Stimulated activated CD4-positive, alpha-beta T cell treated with anti-CD3 and anti-CD28 coated beads, Interleukin-1b, Interleukin-23, amount 100 ng/mL, for 4 hours (primary cell): ENCODE data around the gene LBHD2.
A peak's percentile ranks its signal among the peaks of the same experiment; 100 is the strongest.
"Not testable (repeated sequence)": the region's sequence is repeated elsewhere in the genome, so short reads cannot be mapped to it uniquely, and the experiment has no call there.

Experiments
- DNase-seq, 2 donors: peaks; one replicate each; pipeline ENCODE4 v3.0.0-alpha.2; 2020; ENCODE audit warnings: low read depth in 2 of 2

LBHD2 gene

GRCh38 chr14:103104389-103104653, 20.3 kb downstream of the LBHD2 start:
- DNase-seq = no peak

GRCh38 chr14:103104654-103105452, 20.8 kb downstream of the LBHD2 start:
- peak; percentile 69 to 71 for DNase-seq

DNA sequence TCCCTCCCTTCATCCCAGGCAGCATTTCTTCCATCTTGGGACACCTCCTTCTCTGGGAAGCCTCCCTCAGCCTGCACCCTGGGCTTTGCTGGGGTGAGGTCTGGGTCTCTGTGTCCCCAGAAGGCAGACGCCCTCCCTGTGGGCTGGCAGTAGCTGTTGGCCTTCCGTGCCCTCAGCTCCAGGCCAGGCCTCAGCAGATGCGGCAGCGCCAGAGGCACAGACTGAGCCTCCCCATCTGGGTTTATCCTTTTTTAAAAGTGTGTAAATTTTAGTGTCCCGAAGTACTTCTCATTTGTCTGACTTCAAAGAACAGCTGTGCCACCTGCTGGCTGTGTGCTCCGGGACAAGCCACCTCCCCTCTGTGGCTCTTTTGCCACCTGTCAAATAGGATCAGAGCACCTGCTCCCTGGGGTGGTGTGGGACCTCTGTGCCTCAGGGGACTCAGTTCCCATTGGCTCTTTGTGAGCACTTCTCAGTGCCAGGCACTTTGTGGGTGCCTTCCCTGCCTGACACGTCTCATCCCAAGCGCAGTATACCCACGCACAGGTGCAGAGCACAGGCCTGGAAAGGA, 21.7 kb downstream of the LBHD2 start:
- DNase-seq = no peak

- DNase-seq = no peak
These were observed 23.4 kb downstream of the LBHD2 start for GRCh38 chr14:103107455-103107854.

- no peak for DNase-seq
These were observed 24.1 kb downstream of the LBHD2 start for GRCh38 chr14:103107941-103108748.

DNA sequence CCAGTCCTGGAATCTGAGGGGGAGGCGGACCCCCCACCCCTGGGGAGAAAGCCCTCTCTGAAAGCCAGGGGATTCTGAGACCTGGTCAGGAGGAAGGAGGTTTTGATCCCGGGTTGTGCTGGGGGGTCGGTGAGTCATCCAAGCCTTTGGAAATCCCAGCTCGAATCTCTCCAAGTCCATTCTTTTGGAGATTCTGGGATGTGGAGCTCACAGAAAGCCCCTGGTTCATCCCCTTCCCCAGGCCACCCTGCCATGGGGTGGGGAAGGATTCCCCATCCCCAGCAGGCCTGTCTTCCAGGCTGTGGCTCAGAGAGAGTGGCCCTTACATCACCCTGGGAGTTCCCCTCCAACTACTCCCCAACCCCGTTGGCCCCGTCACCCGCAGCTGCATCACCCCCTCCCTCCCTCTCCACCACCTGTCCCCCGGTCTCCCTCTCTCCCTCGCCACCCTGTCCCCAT, 24.8 kb downstream of the LBHD2 start:
- no peak for DNase-seq

DNA sequence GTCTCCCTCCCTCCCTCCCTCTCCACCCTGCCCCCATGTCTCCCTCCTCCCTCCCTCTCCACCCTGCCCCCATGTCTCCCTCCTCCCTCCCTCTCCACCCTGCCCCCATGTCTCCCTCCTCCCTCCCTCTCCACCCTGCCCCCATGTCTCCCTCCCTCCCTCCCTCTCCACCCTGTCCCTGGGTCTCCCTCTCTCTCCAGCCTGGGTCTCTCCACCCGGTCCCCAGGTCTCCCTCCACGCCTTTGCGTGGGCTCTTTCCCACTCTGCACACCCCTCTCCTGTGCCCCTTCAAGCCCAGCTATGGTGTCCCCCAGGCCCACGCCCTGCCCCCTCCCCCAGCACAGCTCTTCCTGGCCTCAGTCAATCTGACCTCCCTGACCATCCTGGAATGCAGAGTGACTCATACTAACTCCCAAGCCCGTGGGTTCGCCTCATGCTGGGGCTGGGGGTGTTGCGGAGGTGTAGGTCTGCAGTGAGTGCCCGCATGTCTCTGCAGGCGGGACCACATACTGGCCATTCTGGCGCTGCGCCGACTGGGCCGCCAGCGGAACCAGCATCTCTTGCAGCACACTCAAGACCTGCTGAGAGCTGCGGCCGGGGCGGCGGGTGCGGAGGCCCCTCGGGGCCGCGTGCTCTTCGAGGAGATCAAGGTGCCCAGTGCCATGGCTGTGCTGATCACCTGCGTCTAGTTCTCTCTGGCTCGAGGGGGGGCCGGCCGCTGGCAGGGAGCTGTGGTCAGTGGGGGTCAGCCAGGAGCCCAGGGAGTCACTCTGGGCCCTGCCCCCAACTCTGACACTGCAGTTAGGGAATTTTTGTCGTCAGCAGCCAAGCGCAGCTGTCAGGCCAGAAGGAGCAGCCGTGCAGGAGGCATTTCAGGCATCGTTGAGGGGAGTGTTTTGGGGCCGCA, 25.8 kb downstream of the LBHD2 start:
- no peak for DNase-seq

- no peak for DNase-seq
These were observed 26.7 kb downstream of the LBHD2 start for GRCh38 chr14:103110681-103111231.

GRCh38 chr14:103111232-103111868, 27.3 kb downstream of the LBHD2 start:
- no peak for DNase-seq

DNA sequence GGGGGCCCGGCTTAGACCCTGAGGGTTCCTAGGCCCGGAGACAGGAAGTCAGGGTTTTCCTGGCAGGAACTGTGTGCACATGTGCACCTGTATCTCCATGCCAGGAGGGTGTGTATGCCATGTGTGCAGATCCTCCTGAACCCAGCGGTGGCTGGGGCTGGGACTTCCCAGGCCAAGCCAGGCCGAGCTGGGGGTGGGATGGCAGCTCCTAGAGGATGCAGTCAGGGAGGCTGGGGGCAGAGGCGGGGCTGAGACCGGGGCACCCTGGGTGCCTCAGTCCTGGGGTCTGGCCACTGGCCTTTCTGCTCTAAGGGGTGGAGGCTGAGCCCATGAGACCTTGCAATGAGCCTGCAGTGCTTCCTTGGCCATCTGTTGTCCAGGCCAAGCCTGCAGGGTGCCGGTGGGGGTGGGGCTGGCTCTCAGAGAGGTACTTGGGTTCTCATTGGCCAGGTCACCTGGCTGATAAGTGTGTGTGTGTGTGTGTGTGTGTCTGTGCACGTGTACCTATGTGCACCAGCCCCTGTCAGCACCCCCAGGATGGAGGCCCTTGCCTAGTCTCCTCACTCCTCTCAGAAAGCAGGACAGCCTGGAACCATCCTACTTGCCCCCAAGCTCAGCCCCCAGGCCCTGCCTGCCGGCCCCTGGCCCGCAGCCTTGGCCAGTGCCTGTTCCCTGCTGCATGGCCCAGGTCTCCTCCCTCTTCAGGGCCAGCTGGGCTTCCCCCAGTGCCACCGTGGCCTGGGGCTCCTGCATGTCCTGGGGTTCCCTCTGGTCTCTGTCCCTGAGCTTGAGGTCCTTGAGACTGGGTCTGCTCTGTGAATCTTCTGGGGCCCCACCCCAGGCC, 28.6 kb downstream of the LBHD2 start:
- no peak for DNase-seq

- no peak for DNase-seq
These were observed 29.3 kb downstream of the LBHD2 start for GRCh38 chr14:103113303-103113702.

DNA sequence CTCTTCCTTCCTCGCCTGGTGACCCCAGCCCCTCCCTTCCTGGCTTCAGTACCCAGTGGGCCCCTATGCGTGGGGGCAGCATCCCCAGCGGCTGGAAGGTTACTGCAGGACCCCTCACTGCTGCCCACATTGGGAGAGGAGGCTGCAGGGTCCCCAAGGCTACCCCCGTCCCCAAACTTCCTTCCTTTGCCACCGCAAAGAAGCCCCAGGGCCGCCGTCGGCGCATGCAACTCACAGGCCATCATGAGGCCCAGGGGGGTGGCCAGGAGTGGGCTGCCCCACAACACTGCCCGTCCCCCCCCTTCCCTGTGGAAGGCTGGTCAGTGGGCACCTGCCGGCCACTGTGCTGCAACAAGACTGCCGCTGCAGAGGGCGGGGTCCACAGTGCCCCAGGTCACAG, 29.8 kb downstream of the LBHD2 start:
- DNase-seq = no peak

GRCh38 chr14:103115086-103115679, 31.2 kb downstream of the LBHD2 start:
- not testable (repeated sequence) for DNase-seq

GRCh38 chr14:103115845-103116572, 32.0 kb downstream of the LBHD2 start:
- no peak for DNase-seq

DNA sequence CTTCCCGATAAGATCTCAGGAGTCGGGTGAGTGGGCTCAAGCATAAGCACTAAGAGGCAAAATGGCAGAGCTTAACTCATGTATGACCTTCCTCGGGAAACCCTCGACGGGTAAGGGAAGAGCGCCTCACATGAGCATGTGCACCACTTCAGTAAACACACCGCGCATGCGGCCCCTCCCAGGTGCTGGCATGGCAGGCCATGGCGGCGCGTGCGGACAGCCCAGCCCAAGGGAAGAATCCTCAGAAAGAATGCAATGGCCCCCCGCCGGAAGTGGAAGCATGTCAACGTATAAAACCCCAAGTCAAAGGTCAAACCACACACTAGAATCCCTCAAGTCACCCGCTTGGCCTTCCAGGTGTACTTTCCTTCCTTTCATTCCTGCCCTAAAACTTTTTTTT, 32.6 kb downstream of the LBHD2 start:
- no peak for DNase-seq

- not testable (repeated sequence) for DNase-seq
These were observed 33.5 kb downstream of the LBHD2 start for GRCh38 chr14:103117499-103117898.

GRCh38 chr14:103118018-103118662, 34.1 kb downstream of the LBHD2 start:
- no peak for DNase-seq

DNA sequence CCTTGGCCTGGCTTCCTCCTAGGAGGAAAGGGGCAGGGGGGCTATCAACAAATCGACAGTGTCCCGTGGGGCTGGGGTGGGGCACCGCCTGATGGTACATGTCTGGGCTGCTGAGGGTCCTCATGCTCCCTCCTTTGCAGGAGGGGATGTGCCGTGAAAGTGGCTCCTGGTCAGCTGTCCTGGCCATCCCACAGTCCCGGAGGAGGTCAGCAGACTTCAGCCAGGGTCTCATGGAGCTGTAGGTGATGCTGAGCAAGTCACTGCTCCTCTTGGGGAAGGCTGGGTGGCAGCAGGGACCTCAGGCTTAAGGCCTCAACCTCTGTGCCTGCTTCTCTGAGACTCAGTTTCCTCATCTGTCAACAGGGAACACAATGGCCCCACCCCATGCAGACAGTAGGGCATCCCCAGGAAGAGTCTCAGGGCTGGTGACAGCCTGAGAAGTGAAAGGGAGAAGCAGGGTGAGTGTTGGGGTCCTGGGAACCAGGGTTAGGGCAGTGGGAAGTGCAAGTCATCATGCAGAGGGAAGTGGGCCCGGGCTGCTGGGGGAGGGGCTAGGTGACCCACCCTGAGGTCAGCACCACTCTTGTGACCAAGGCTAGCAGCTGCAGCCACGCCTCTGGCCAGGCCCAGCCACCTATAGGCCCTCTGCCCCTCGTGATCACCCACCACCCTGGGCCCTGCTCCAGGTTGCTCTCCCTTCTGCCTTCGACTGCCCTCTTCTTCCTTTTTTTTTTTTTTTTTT, 34.8 kb downstream of the LBHD2 start:
- no peak for DNase-seq
